SK-N-SH (cell line): ENCODE results near the gene LRSAM1.
"Not testable (repeated sequence)": the region's sequence is repeated elsewhere in the genome, so short reads cannot be mapped to it uniquely, and the experiment has no call there.

Source experiments
- CTCF ChIP-seq: fragments of 200-600 bp; sonication (generic); IDR thresholded peaks from 2 replicates; pipeline ENCODE4 v1.6.1; 2017; ENCODE audit warnings: antibody characterized with exemption, mild to moderate bottlenecking, moderate library complexity
- EZH2phosphoT487 ChIP-seq: fragments of 200-600 bp; sonication (generic); IDR thresholded peaks from 2 replicates; pipeline ENCODE4 v1.6.1; 2017; ENCODE audit warnings: low read depth, mixed run types, mild to moderate bottlenecking, antibody characterized with exemption, moderate library complexity, borderline replicate concordance
- FOXJ3 ChIP-seq: sonication (generic); formaldehyde crosslinking; IDR thresholded peaks from 2 replicates; pipeline ENCODE4 v1.5.1; 2020; ENCODE audit warnings: mild to moderate bottlenecking, missing genetic modification reagents
- FOXM1 ChIP-seq: IDR thresholded peaks from 2 replicates; pipeline ENCODE4 v1.4.0; 2012; ENCODE audit warnings: low read depth, mild to moderate bottlenecking
- NFIC ChIP-seq: IDR thresholded peaks from 2 replicates; pipeline ENCODE4 v1.4.0; 2012; ENCODE audit warnings: borderline replicate concordance
- POLR2AphosphoS5 ChIP-seq: IDR thresholded peaks from 2 replicates; pipeline ENCODE4 v1.6.1; 2012; ENCODE audit warnings: low read depth, low read length
- REST ChIP-seq: IDR thresholded peaks from 2 replicates; pipeline ENCODE4 v1.6.1; 2012; ENCODE audit warnings: mild to moderate bottlenecking, low read depth, low read length, moderate library complexity
- SMC3 ChIP-seq: IDR thresholded peaks from 2 replicates; pipeline ENCODE4 v1.6.1; 2012; ENCODE audit warnings: low read depth, low read length, improper control_type of control experiment

GRCh38 chr9:127466407-127466917 is 15.2 kb downstream of the LRSAM1 start:
- not testable (repeated sequence) for TF ChIP-seq CTCF, FOXJ3, POLR2AphosphoS5, FOXM1, SMC3, EZH2phosphoT487, REST, NFIC
